Fibroblast of peridontal ligament (primary cell): ENCODE measurements around the gene COL15A1.
"Not testable (repeated sequence)": the region's sequence is repeated elsewhere in the genome, so short reads cannot be mapped to it uniquely, and the experiment has no call there.

Experiments used
- DNase-seq: peaks from one replicate; pipeline ENCODE4 v3.0.0-alpha.2; 2010; ENCODE audit errors: extremely low read depth

Gene COL15A1

GRCh38 chr9:98994172-98995058 lies 50.7 kb downstream of the COL15A1 start:
- DNase-seq: no peak

- peak; percentile 40 for DNase-seq
These were observed 51.5 kb downstream of the COL15A1 start for GRCh38 chr9:98995059-98995671.

GRCh38 chr9:98995971-98996504 lies 52.3 kb downstream of the COL15A1 start:
- DNase-seq: no peak

GRCh38 chr9:98997604-98998003 lies 53.9 kb downstream of the COL15A1 start:
- peak; percentile 53 for DNase-seq

GRCh38 chr9:98998441-98999151 lies 54.9 kb downstream of the COL15A1 start:
- DNase-seq: peak; percentile 71

- no peak for DNase-seq
These were observed 55.4 kb downstream of the COL15A1 start for GRCh38 chr9:98999152-98999525.

- DNase-seq: peak; percentile 84
These were observed 57.0 kb downstream of the COL15A1 start for GRCh38 chr9:99000476-99001395.

GRCh38 chr9:99001892-99002291 lies 58.2 kb downstream of the COL15A1 start:
- DNase-seq: no peak

GRCh38 chr9:99002706-99003105 lies 59.0 kb downstream of the COL15A1 start:
- no peak for DNase-seq

- DNase-seq: no peak
These were observed 59.6 kb downstream of the COL15A1 start for GRCh38 chr9:99003308-99003707.

- no peak for DNase-seq
These were observed 60.4 kb downstream of the COL15A1 start for GRCh38 chr9:99004115-99004514.

- no peak for DNase-seq
These were observed 61.2 kb downstream of the COL15A1 start for GRCh38 chr9:99004717-99005460.

GRCh38 chr9:99005651-99006050 lies 61.9 kb downstream of the COL15A1 start:
- DNase-seq: no peak

GRCh38 chr9:99006511-99006910 lies 62.8 kb downstream of the COL15A1 start:
- no peak for DNase-seq

GRCh38 chr9:99006979-99007378 lies 63.3 kb downstream of the COL15A1 start:
- DNase-seq: no peak

- no peak for DNase-seq
These were observed 64.5 kb downstream of the COL15A1 start for GRCh38 chr9:99008203-99008602.

GRCh38 chr9:99010393-99010792 lies 66.7 kb downstream of the COL15A1 start:
- not testable (repeated sequence) for DNase-seq

- DNase-seq: no peak
These were observed 67.5 kb downstream of the COL15A1 start for GRCh38 chr9:99011161-99011709.

- DNase-seq: no peak
These were observed 69.3 kb downstream of the COL15A1 start for GRCh38 chr9:99012957-99013512.

GRCh38 chr9:99013550-99013949 lies 69.8 kb downstream of the COL15A1 start:
- no peak for DNase-seq
